Endothelial cell of umbilical vein (primary cell): ENCODE data around the gene EEFSEC. TPM values are rescaled to one million over a fixed set of nuclear protein-coding genes. Genes with fewer than 3 reads are reported as not detected.

Experiments used
- BruUV-seq: library from RNA; stranded (reverse); fragments of 400-500 nt; replicated peaks from 2 replicates; lab custom pipeline; 2021; lab: Mats Ljungman, UMichigan
- CTCF ChIA-PET: fragments of 300-600, 350-600 bp; sonication (Branson Sonifier 250); formaldehyde crosslinking; loops from one replicate; lab custom pipeline; 2021; ENCODE audit warnings: antibody characterized with exemption, inconsistent platforms; lab: Charles Lee
- POLR2A ChIA-PET: fragments of 300-600, 350-600 bp; sonication (Branson Sonifier 250); formaldehyde crosslinking; loops from one replicate; lab custom pipeline; 2021; ENCODE audit warnings: antibody characterized with exemption, inconsistent platforms; lab: Charles Lee
- DNase-seq: peaks from one replicate; pipeline ENCODE4 v3.0.0-alpha.2; 2011; ENCODE audit warnings: low read depth, low spot score
- FAIRE-seq: peaks from 2 replicates; lab custom pipeline; 2011; peaks lifted over from hg19 to GRCh38; lab: Jason Lieb, UNC
- H2AFZ ChIP-seq: 2 replicates; pipeline ENCODE4 v1.6.0; 2012; ENCODE audit warnings: low read depth, low read length, control low read depth, inconsistent platforms
- H3K27ac ChIP-seq: 2 replicates; pipeline ENCODE4 v1.5.1; 2011; ENCODE audit warnings: low read depth, mild to moderate bottlenecking, control low read depth, low read length, moderate library complexity; ENCODE audit not compliant: insufficient read depth
- H3K27me3 ChIP-seq, 2 experiments: 2 replicates each; pipeline versions ENCODE4 v1.6.0 to v1.6.1; 2011; ENCODE audit warnings: low read length in 2 of 2, mixed read lengths in 1 of 2; ENCODE audit not compliant: control insufficient read depth in 2 of 2, insufficient read depth in 2 of 2
- H3K36me3 ChIP-seq, 2 experiments: 2 replicates in 1 of 2; 3 replicates in 1 of 2; pipeline ENCODE4 v1.5.1; 2011; ENCODE audit warnings: low read length in 2 of 2, mild to moderate bottlenecking in 1 of 2, moderate library complexity in 1 of 2; ENCODE audit not compliant: control insufficient read depth in 2 of 2, insufficient read depth in 2 of 2; ENCODE audit errors: extremely low read depth in 1 of 2
- H3K4me1 ChIP-seq: 3 replicates; pipeline ENCODE4 v1.5.1; 2011; ENCODE audit warnings: mild to moderate bottlenecking, low read length; ENCODE audit not compliant: control insufficient read depth, insufficient read depth; ENCODE audit errors: extremely low read depth
- H3K4me2 ChIP-seq: 2 replicates; pipeline ENCODE4 v1.6.1; 2011; ENCODE audit warnings: low read length, control low read depth, mixed read lengths; ENCODE audit not compliant: insufficient read depth
- H3K4me3 ChIP-seq, 3 experiments: fragments of 200-600 bp in 1 of 3; sonication (generic), shearing (Covaris generic) in 1 of 3; replicated peaks in 1 of 3; 2 replicates each; pipeline ENCODE4 v1.5.1; 2011 to 2016; ENCODE audit warnings: control low read depth in 3 of 3, low read length in 3 of 3, mild to moderate bottlenecking in 2 of 3, inconsistent platforms in 1 of 3, low read depth in 1 of 3, moderate library complexity in 1 of 3; ENCODE audit not compliant: insufficient read depth in 1 of 3
- H3K79me2 ChIP-seq: 2 replicates; pipeline ENCODE4 v1.6.0; 2012; ENCODE audit warnings: low read length, inconsistent platforms; ENCODE audit not compliant: control insufficient read depth, insufficient read depth
- H3K9ac ChIP-seq: replicated peaks from 2 replicates; pipeline ENCODE3; 2011; ENCODE audit warnings: low read length, control low read depth; ENCODE audit not compliant: insufficient read depth; ENCODE audit errors: extremely low read depth
- H3K9me1 ChIP-seq: replicated peaks from 3 replicates; pipeline ENCODE4 v1.6.0; 2011; ENCODE audit warnings: mild to moderate bottlenecking, low read length; ENCODE audit not compliant: control insufficient read depth, insufficient read depth; ENCODE audit errors: extremely low read depth
- H3K9me3 ChIP-seq: replicated peaks from 2 replicates; pipeline ENCODE4 v1.5.1; 2012; ENCODE audit warnings: low read length, inconsistent platforms; ENCODE audit not compliant: control insufficient read depth, insufficient read depth
- H4K20me1 ChIP-seq: replicated peaks from 2 replicates; pipeline ENCODE3; 2011; ENCODE audit warnings: mild to moderate bottlenecking, low read length; ENCODE audit not compliant: control insufficient read depth, insufficient read depth; ENCODE audit errors: extremely low read depth
- CTCF ChIP-seq, 2 donors: IDR thresholded peaks; 1 replicate in 1 of 2; 2 replicates in 1 of 2; pipeline ENCODE4 v1.5.1; 2011; ENCODE audit warnings: low read length in 2 of 2, mild to moderate bottlenecking in 2 of 2, moderate library complexity in 2 of 2, control low read depth in 1 of 2, inconsistent platforms in 1 of 2, low read depth in 1 of 2; ENCODE audit not compliant: insufficient read depth in 1 of 2; ENCODE audit errors: extremely low read depth in 1 of 2
- EZH2 ChIP-seq: IDR thresholded peaks from 2 replicates; pipeline ENCODE4 v1.6.1; 2012; ENCODE audit warnings: borderline replicate concordance, low read depth, mild to moderate bottlenecking, moderate library complexity, low read length, inconsistent platforms; ENCODE audit not compliant: severe bottlenecking
- FOS ChIP-seq: IDR thresholded peaks from 2 replicates; pipeline ENCODE4 v1.6.1; 2011; ENCODE audit warnings: mild to moderate bottlenecking, low read length, moderate library complexity, borderline replicate concordance; ENCODE audit not compliant: insufficient read depth
- GATA2 ChIP-seq: IDR thresholded peaks from 2 replicates; pipeline ENCODE4 v1.7.0; 2011; ENCODE audit warnings: low read depth, mild to moderate bottlenecking, moderate library complexity, mixed read lengths, low read length; ENCODE audit not compliant: insufficient read length, insufficient read depth
- JUN ChIP-seq: IDR thresholded peaks from 2 replicates; pipeline ENCODE4 v1.6.1; 2011; ENCODE audit warnings: borderline replicate concordance, low read depth; ENCODE audit not compliant: insufficient read length, insufficient read depth
- MAX ChIP-seq: IDR thresholded peaks from 2 replicates; pipeline ENCODE4 v1.6.1; 2011; ENCODE audit not compliant: insufficient read depth, insufficient read length
- MYC ChIP-seq: IDR thresholded peaks from one replicate; pipeline ENCODE4 v1.6.1; 2011; ENCODE audit warnings: mild to moderate bottlenecking, low read depth, low read length
- POLR2A ChIP-seq: IDR thresholded peaks from 2 replicates; pipeline ENCODE4 v1.6.1; 2012; ENCODE audit warnings: low read depth, mild to moderate bottlenecking, control low read depth, low read length
- POLR2AphosphoS5 ChIP-seq: IDR thresholded peaks from 2 replicates; pipeline ENCODE4 v1.6.1; 2012; ENCODE audit warnings: low read depth, mild to moderate bottlenecking, control low read depth, low read length, moderate library complexity; ENCODE audit not compliant: insufficient read depth
- dilution Hi-C: fragments of 300-500 bp; cut with MboI; formaldehyde crosslinking; loops from one replicate; pipeline ENCODE4 v1.15.0; 2019; ENCODE audit warnings: low sequenced_read_pairs; ENCODE audit not compliant: extremely low pct_ligation_motif_present
- intact Hi-C: fragments of 100-400 bp; cut with micrococcal nuclease; formaldehyde crosslinking; loops from one replicate; pipeline ENCODE4 v1.10.0; 2022
- polyA plus RNA-seq, 4 experiments: library from polyadenylated mRNA; depleted of rRNA in 3 of 4; stranded (reverse) in 3 of 4; unstranded in 1 of 4; fragments of >200 nt; gene quantifications; 2 replicates each; pipeline versions ENCODE4 v1.2.1 to v1.2.3, GENCODE V29; 2011 to 2012; ENCODE audit warnings: missing spikeins in 1 of 4
- total RNA-seq: library from RNA; stranded (reverse); gene quantifications from 2 replicates; pipeline ENCODE4 v1.2.3, GENCODE V29; 2021

Gene EEFSEC
- total and polyA plus RNA-seq, 2 donors (not counting 3 experiments of a cell fraction or from before 2014, with no cell fraction given): 13.1 to 14.5 TPM

- Histone ChIP-seq H3K27ac (no peak overlapping the region), H3K27me3 (no peaks in the 10 kb centered on the region), H3K9me3 (no peaks in the 10 kb centered on the region), H3K4me1 (peaks cover 6% of the 10 kb centered on the region), H3K4me3 (no peak overlapping the region), H3K36me3 (no peaks in the 10 kb centered on the region), H3K79me2 (no peaks in the 10 kb centered on the region), H4K20me1 (no peaks in the 10 kb centered on the region), H3K9me1 (no peaks in the 10 kb centered on the region), H3K9ac (no peak overlapping the region), H3K4me2 (no peak overlapping the region), H2AFZ (peak overlapping the region; percentile 19)
- ChIA-PET POLR2A (no interaction called here), CTCF (interaction anchor here (0.9 to 1.5 kb wide), 4 partner anchors 10 to 190 kb away, joined by 3 to 6 read pairs (median 4); no protein-coding TSS in a partner anchor)
- TF ChIP-seq POLR2AphosphoS5 (no peak), CTCF (IDR thresholded peaks at IDR 0.05; ENCODE audit: extremely low read depth in 1 of 2, insufficient read depth in 1 of 2, low read depth in 1 of 2, low read length in 2 of 2) (no peak), GATA2 (no peak), POLR2A (no peak), JUN (no peak), MAX (no peak), EZH2 (no peak), MYC (no peak), FOS (no peak)
- peak; percentile 26 for FAIRE-seq
- no peak for DNase-seq
- BruUV-seq: no TSS peak
- dilution Hi-C loops (no loop called here), intact Hi-C loops (no loop called here)
Measured at GRCh38 chr3:128395046-128395445, 241.8 kb downstream of the EEFSEC start.
